NCI-H1694 (cell line): ENCODE results near the gene MICALL1.
"Not testable (repeated sequence)": the region's sequence is repeated elsewhere in the genome, so short reads cannot be mapped to it uniquely, and the experiment has no call there.

Source experiments
- DNase-seq: peaks from one replicate; lab custom pipeline; 2025; lab: John Stamatoyannopoulos, UW

MICALL1 gene

DNA sequence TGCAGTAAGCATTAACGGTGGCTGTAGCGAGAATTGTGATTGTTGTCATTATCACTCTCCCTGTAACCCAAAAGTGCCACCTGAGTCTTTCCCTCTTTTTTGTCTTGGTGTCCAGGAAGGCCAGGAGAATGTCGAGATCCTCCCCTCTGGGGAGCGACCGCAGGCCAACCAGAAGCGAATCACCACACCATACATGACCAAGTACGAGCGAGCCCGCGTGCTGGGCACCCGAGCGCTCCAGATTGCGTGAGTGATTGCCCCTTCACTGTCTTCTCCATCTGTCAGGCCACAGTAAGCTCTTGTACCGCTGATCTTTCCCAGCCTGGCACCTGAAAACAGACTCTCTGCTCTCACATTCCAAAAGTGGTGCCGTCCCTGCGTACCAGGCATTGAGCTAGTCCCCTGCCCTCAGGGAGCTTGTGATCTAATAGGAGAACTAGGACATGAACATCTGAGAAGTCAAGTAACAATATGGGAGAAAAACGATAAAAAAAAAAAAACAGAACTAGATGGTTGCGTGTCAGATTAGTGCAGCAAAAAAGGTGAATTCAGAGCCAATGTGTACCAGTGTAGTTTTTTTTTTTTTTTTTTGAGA lies 53.2 kb downstream of the MICALL1 start:
- no peak for DNase-seq

GRCh38 chr22:37961062-37961461 lies 55.0 kb downstream of the MICALL1 start:
- no peak for DNase-seq

DNA sequence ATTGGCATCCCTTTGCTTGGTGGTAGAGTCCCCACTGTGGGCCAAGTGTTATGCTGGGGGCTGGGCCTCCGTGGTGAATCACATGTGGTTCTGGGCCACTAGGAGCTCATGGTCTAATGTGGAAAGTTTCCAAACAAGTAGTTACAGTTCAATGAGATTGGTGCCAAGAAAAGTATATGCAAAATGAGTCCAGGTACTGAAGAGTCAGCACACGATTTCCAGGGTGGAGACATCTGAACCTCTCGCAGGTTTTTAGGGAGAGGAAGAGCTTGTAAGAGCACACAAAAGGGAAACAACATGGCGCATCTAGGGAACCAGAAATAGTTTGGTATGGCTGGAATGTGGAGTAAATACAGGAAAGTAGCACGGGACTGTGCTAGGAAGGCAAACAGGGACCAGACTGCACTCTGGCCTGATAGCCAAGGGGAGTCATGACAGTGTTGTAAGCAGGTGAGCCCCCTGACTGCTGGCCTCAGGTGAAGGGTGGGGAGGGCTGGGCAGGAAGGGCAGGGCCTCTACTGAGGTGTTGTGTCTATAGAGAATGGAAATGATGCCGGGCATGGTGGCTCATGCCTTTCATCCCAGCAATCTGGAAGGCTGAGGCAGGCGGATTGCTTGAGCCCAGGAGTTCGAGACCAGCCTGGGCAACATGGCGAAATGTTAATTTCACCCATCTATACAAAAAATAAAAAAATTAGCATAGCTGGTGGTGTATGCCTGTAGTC lies 60.0 kb downstream of the MICALL1 start:
- DNase-seq = no peak

DNA sequence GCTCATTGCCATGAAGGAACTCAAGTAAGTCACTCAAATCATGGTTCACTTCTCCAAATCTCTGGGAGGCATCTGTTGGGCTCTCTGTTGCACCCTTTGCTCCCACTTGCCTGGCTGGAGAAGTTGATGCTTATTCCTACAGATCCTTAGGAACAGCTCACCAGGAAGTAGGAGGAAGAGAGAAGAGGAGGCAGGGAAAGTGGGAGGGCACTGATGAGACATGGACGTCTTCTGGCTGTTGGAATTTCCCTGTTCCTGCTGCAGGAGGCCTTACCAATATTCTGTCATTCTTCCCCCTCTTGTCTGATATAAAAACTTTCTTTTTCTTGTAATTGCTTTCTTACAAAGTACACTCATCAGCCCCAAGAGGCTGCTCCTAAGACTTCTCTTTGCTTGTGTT lies 61.0 kb downstream of the MICALL1 start:
- DNase-seq = no peak

- no peak for DNase-seq
These were observed 61.7 kb downstream of the MICALL1 start for GRCh38 chr22:37967637-37968451.

GRCh38 chr22:37968452-37969251 lies 62.6 kb downstream of the MICALL1 start:
- DNase-seq = no peak

- no peak for DNase-seq
These were observed 64.8 kb downstream of the MICALL1 start for GRCh38 chr22:37970864-37971263.

- no peak for DNase-seq
These were observed 65.7 kb downstream of the MICALL1 start for GRCh38 chr22:37971475-37972434.

DNA sequence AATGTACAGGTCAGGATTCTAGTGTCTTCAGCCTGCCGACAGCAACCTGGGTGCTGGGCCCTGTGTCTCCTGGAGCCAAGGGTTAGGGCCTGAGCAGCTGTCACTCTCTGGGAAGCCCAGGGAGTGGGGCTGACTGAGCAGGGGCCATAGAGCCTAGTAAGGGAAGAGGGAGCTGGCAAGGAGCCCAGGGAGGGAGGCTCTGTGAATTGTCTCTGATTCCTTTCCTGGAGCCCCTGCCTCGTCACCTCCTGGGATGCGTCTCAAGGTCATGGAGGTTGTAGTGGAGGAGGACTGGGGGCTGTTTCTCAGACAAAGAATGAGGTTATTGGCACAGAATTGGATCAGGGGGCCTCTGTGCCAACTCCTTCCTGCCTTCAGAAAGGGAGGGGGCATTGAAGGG lies 66.4 kb downstream of the MICALL1 start:
- DNase-seq = peak; percentile 76

DNA sequence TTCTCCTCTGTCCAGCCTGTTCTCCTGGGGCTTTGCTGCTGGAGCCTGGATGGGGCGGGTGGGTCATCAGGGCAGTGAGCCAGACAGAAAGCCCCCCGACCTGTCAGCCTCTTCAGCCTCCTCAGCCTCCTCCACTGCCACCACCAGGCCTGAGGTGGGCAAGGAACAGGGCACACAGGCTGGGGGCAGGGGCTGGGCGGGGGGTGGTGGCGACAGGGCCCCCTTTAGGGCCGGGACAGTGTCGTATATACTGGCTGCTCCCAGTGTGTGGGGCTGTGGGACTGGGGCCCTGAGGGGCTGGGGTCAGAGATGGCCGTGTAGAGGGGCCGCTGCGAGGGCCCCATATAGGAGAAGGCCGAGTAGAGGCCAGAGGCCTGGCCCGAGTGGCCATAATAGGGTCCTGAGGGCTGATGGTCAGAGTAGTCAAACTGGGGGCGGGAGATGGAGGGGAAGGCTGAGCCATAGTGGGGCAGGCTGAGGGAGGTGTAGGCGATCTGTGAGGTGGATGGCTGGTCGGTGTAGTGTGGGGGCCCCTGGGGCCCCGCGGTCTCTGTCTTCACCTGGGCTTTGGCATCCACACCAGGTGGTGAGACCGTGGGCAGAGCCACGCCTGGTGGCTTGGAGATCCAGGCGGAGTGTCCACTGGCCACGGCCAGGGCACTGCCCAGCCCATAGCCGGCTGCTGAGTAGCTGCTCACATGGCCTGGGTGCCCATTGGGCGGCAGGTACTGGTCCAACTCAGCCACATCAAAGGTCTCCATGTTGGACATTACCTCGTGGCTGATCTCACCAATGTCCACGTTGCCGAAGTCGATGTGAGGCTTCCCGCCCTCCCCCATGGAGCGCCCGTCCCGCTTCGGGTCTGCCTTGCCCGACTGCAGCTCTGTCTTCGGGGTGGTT lies 67.4 kb downstream of the MICALL1 start:
- no peak for DNase-seq

GRCh38 chr22:37975153-37975552 lies 69.1 kb downstream of the MICALL1 start:
- no peak for DNase-seq

DNA sequence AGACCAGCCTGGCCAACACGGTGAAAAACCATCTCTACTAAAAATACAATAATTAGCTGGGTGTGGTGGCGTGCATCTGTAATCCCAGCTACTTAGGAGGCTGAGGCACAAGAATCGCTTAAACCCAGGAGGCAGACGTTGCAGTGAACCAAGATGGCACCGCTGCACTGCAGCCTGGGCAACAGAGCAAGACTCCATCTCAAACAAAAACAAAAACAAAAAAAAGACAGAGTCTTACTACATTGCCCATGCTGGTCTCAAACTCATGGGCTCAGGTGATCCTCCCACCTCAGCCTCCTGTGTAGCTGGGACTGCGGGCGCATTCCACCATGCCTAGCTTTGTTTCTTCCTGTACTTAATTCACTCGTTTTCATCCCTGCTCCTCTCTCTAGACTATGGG lies 69.9 kb downstream of the MICALL1 start:
- DNase-seq = not testable (repeated sequence)

GRCh38 chr22:37976547-37976946 lies 70.5 kb downstream of the MICALL1 start:
- DNase-seq = no peak

- no peak for DNase-seq
These were observed 73.7 kb downstream of the MICALL1 start for GRCh38 chr22:37979782-37980181.

DNA sequence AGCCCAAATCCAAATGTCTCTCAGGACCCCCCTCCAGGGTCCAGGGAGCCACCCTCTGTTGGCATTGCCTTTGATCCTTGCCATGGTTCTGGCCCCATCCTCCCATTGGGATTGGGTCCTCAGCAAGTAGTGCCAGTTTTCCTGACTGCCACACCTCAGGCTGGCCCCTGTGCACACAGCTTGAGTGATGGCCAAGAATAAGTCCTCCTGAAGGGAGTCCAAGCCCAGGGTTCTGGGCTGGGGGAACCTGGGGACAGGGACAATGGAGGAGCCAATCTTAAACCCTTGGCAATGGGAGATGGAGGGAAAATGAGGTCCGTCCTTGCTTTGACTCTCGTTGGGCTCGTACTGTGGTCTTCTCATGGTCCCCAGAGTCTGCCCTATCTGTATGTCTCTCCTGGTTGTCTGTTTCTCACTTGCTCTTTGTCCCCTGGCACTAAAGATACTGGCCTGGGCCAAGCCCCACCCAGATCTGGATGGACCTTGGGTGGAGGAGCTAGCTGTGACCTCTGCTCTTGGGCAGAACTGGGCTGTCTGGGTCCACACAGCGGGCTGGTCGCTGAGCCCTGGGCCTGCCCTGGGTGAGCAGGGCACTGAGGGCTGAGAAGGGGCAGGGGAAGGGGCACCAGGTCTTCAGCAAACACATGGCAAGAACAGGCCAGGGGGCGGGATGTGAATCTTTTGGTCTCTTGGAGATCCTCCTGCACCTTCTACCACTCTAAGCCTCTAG lies 75.3 kb downstream of the MICALL1 start:
- DNase-seq = no peak

- DNase-seq = no peak
These were observed 76.2 kb downstream of the MICALL1 start for GRCh38 chr22:37982151-37982785.

- no peak for DNase-seq
These were observed 77.1 kb downstream of the MICALL1 start for GRCh38 chr22:37982938-37983859.
